GM12878 (cell line): Measurements from ENCODE around the gene PRADC1. TPM values are rescaled to one million over a fixed set of nuclear protein-coding genes. Genes with fewer than 3 reads are reported as not detected.

ENCODE experiments used
- ATAC-seq: fragments of 200-7000 bp; cut with Tn5 transposase; 3 replicates; pipeline ENCODE4 v1.9.1; 2020; ENCODE audit warnings: mild to moderate bottlenecking, moderate library complexity
- BruUV-seq: library from RNA; stranded (reverse); fragments of 400-500 nt; replicated peaks from 2 replicates; lab custom pipeline; 2021; lab: Mats Ljungman, UMichigan
- CTCF ChIA-PET: fragments of 300-600 bp; sonication (Branson Sonifier 250); formaldehyde crosslinking; extraction: SDS; loops from one replicate; lab custom pipeline; 2021; ENCODE audit warnings: inconsistent platforms; lab: Yijun Ruan, JAX
- POLR2A ChIA-PET: fragments of 350-600 bp; formaldehyde crosslinking; extraction: SDS; loops from one replicate; lab custom pipeline; 2021; ENCODE audit warnings: inconsistent platforms; lab: Charles Lee
- RAD21 ChIA-PET: fragments of 300-600 bp; sonication (Branson Sonifier 250); formaldehyde crosslinking; loops from one replicate; lab custom pipeline; 2023; ENCODE audit warnings: antibody characterized with exemption; ENCODE audit not compliant: unreplicated experiment; lab: Charles Lee
- SMC1A ChIA-PET: fragments of 300-600 bp; sonication (Branson Sonifier 250); formaldehyde crosslinking; loops from one replicate; lab custom pipeline; 2023; ENCODE audit not compliant: unreplicated experiment, uncharacterized antibody; lab: Charles Lee
- DNase-seq: peaks from one replicate; pipeline ENCODE4 v3.0.0-alpha.2; 2011; ENCODE audit warnings: low read depth, low spot score
- FAIRE-seq: peaks from 3 replicates; lab custom pipeline; 2011; peaks lifted over from hg19 to GRCh38; lab: Jason Lieb, UNC
- H2AFZ ChIP-seq: 2 replicates; pipeline ENCODE4 v1.6.0; 2011; ENCODE audit warnings: low read depth, low read length, control low read depth; ENCODE audit not compliant: control insufficient read depth
- H3K27ac ChIP-seq: 2 replicates; pipeline ENCODE4 v1.5.1; 2011; ENCODE audit warnings: control low read depth; ENCODE audit not compliant: control insufficient read depth, insufficient read depth
- H3K27me3 ChIP-seq, 2 experiments: replicated peaks in 1 of 2; 2 replicates each; pipeline versions ENCODE4 v1.6.0 to v1.6.1; 2011; ENCODE audit warnings: low read length in 1 of 2; ENCODE audit not compliant: control insufficient read depth in 2 of 2, insufficient read depth in 2 of 2
- H3K36me3 ChIP-seq, 2 experiments: 2 replicates each; pipeline ENCODE4 v1.5.1; 2011; ENCODE audit warnings: low read length in 1 of 2; ENCODE audit not compliant: control insufficient read depth in 2 of 2, insufficient read depth in 2 of 2
- H3K4me1 ChIP-seq: 2 replicates; pipeline ENCODE4 v1.6.1; 2011; ENCODE audit warnings: mild to moderate bottlenecking, low read length, moderate library complexity, mixed read lengths; ENCODE audit not compliant: control insufficient read depth, insufficient read depth
- H3K4me2 ChIP-seq: 2 replicates; pipeline ENCODE4 v1.6.0; 2011; ENCODE audit warnings: control low read depth; ENCODE audit not compliant: control insufficient read depth, insufficient read depth
- H3K4me3 ChIP-seq: fragments of 200-600 bp; sonication (generic); 2 replicates; pipeline ENCODE4 v1.5.1; 2016
- H3K79me2 ChIP-seq: 2 replicates; pipeline ENCODE4 v1.6.0; 2011; ENCODE audit warnings: low read length; ENCODE audit not compliant: control insufficient read depth, insufficient read depth
- H3K9ac ChIP-seq: 2 replicates; pipeline ENCODE4 v1.8.0; 2011; ENCODE audit warnings: low read length, control low read depth, mixed read lengths; ENCODE audit not compliant: control insufficient read depth, insufficient read depth
- H3K9me3 ChIP-seq: replicated peaks from 3 replicates; pipeline ENCODE4 v1.5.1; 2011; ENCODE audit warnings: mild to moderate bottlenecking, low read length; ENCODE audit not compliant: control insufficient read depth, insufficient read depth
- H4K20me1 ChIP-seq: 2 replicates; pipeline ENCODE4 v1.6.0; 2011; ENCODE audit not compliant: control insufficient read depth, insufficient read depth
- CHD2 ChIP-seq: IDR thresholded peaks from 2 replicates; pipeline ENCODE4 v1.6.1; 2011; ENCODE audit warnings: low read depth, low read length, improper control_type of control experiment, borderline replicate concordance
- CHD4 ChIP-seq: fragments of 200-600 bp; sonication (generic); IDR thresholded peaks from 2 replicates; pipeline ENCODE4 v1.6.1; 2016; ENCODE audit warnings: mild to moderate bottlenecking
- CREM ChIP-seq: IDR thresholded peaks from 2 replicates; pipeline ENCODE4 v1.6.1; 2014; ENCODE audit warnings: antibody characterized with exemption, low read depth
- DPF2 ChIP-seq: fragments of 450-650 bp; IDR thresholded peaks from 2 replicates; pipeline ENCODE4 v1.6.1; 2017; ENCODE audit warnings: mild to moderate bottlenecking
- FOS ChIP-seq: IDR thresholded peaks from 3 replicates; pipeline ENCODE4 v1.6.1; 2011; ENCODE audit warnings: borderline replicate concordance; ENCODE audit not compliant: insufficient read length; ENCODE audit errors: extremely low read depth
- KAT2A ChIP-seq: conservative IDR thresholded peaks from 2 replicates; pipeline ENCODE4 v1.6.1; 2011; ENCODE audit warnings: low read depth, low read length; ENCODE audit not compliant: control insufficient read depth
- KDM1A ChIP-seq: fragments of 200-600 bp; sonication (generic); IDR thresholded peaks from 2 replicates; pipeline ENCODE4 v1.6.1; 2016; ENCODE audit warnings: borderline replicate concordance
- NR2F1 ChIP-seq: fragments of 450-650 bp; conservative IDR thresholded peaks from 2 replicates; pipeline ENCODE4 v1.6.1; 2017; ENCODE audit warnings: mild to moderate bottlenecking
- SREBF2 ChIP-seq: IDR thresholded peaks from 2 replicates; pipeline ENCODE4 v1.6.1; 2012; ENCODE audit warnings: mild to moderate bottlenecking, low read length
- SUPT20H ChIP-seq: IDR thresholded peaks from 2 replicates; pipeline ENCODE4 v1.6.1; 2011; ENCODE audit warnings: low read depth, mild to moderate bottlenecking, low read length, moderate library complexity, borderline replicate concordance; ENCODE audit not compliant: control insufficient read depth
- USF2 ChIP-seq: IDR thresholded peaks from 2 replicates; pipeline ENCODE4 v1.6.1; 2011; ENCODE audit warnings: low read depth, low read length, improper control_type of control experiment, borderline replicate concordance
- ZBTB33 ChIP-seq: fragments of 450-650 bp; IDR thresholded peaks from 2 replicates; pipeline ENCODE4 v1.6.1; 2017; ENCODE audit warnings: mild to moderate bottlenecking
- ZSCAN29 ChIP-seq: fragments of 450-650 bp; IDR thresholded peaks from 2 replicates; pipeline ENCODE4 v1.6.1; 2017; ENCODE audit warnings: mild to moderate bottlenecking, moderate library complexity
- WGBS: methylation state at CpG from one replicate; pipeline ENCODE4 v1.1.6; 2016; ENCODE audit warnings: low lambda C conversion rate; ENCODE audit not compliant: insufficient replicate concordance, insufficient coverage; ENCODE audit errors: missing lambda C conversion rate; 5-methylcytosine and 5-hydroxymethylcytosine counted together
- in situ Hi-C: fragments of 300-500 bp; cut with MboI; formaldehyde crosslinking; loops from 9 replicates; pipeline ENCODE4 v1.14.3; 2018; ENCODE audit warnings: mixed read lengths
- intact Hi-C: fragments of 100-400 bp; cut with micrococcal nuclease; formaldehyde crosslinking; loops from one replicate; pipeline ENCODE4 v1.14.2; 2022; ENCODE audit not compliant: unreplicated experiment
- polyA plus RNA-seq, 11 experiments: library from polyadenylated mRNA; depleted of rRNA in 4 of 11; unstranded in 6 of 11; stranded (reverse) in 5 of 11; fragments of >200 nt; fragmentation: Nextera tagmentation in 4 of 11; fragmentation: Illumina TruSeq in 1 of 11; extraction: Ambion mirVana in 4 of 11; extraction: Trizol in 1 of 11; gene quantifications; 1 replicate in 1 of 11; 2 replicates in 10 of 11; pipeline versions ENCODE4 v1.2.1 to v1.2.3, GENCODE V29; 2011 to 2016; ENCODE audit warnings: inconsistent platforms in 2 of 11, missing spikeins in 2 of 11, low read depth in 1 of 11
- total RNA-seq, 4 experiments: library from RNA; depleted of rRNA in 3 of 4; stranded (reverse); fragments of >200 nt in 3 of 4; fragmentation: Illumina TruSeq in 1 of 4; extraction: Trizol in 1 of 4; gene quantifications; 2 replicates each; pipeline versions ENCODE4 v1.2.1 to v1.2.3, GENCODE V29; 2013 to 2021
- TF ChIP-seq, protein P1 (sequence below): fragments of 450-650 bp; IDR thresholded peaks from 2 replicates; pipeline ENCODE4 v1.6.1; 2017; ENCODE audit warnings: low read depth, mild to moderate bottlenecking, moderate library complexity
- TF ChIP-seq, protein P2 (sequence below): IDR thresholded peaks from 2 replicates; pipeline ENCODE4 v1.6.1; 2012; ENCODE audit warnings: low read depth, low read length, improper control_type of control experiment

Gene PRADC1
- total and polyA plus RNA-seq, 10 of the 15 experiments (the other 5 are each of a cell fraction or from before 2014, with no cell fraction given) = 3.7 to 39.0 (median 13.8) TPM

DNA sequence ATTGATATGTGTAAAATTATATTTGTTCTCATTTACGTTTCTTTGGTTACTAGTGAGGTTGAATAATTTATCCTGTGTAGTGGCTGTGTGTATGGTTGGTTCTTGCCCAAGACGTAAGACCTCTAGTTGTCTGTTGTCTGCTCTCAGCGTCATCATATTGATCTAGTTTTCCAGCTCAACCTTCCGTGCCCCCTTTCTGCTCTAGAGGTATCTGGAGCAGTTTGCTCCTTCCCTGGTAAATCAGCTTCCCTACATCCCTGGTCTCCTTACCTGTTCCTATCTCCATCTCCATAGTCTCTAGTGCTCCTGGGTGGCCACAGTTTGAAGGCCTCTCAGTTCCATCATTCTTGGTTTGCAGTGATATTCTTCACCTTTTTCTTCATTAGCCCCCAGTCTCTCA lies 17.8 kb downstream of the PRADC1 start (continued):
- TF ChIP-seq FOS = no peak
- TF ChIP-seq ZBTB33 = no peak
- no peak for TF ChIP-seq CREM
- no peak for TF ChIP-seq CHD2
- no peak for TF ChIP-seq NR2F1
- TF ChIP-seq, all 136 proteins: peak for 0

DNA sequence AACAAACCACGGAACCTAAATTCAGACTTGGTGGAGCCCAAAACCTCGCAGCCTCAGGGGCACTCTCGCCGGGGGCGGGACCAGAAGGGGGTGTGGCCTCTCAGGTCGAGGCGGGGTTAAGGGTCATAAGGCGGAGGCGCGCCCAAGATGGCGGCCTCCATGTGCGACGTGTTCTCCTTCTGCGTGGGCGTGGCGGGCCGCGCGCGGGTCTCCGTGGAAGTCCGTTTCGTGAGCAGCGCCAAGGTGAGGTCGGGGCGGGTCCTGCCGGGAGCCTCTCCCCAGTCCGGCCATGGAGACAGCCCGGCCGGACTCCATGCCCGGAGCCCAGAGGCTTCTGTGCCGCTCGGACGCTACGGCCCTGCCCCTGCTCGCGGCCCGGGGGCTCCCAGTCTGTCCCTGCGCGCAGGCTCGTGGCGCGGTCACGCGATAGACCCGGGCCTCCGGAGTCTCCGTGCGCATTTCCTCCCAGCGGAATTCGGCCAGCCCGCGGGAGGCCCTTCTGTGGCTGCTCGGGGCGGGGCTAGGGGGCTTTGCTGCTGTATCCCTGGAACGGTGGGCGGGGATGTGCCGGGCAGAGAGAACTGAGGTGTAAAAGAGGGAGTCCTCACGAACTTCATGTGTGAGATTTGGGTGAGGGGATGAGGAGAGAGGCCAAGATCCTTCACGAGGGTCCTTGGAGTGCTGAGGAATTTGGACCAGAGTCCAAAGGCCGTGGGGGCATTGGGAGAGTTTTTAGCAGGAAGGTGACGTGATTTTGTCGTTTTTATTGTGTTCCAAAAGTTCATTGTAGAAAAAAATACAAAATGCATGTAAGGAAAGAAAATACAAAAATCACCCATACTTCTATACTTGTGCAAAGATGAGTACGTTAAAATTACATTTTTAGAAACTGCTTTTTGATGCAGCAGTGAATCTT lies 18.7 kb downstream of the PRADC1 start, which contains the start of gene SMYD5:
TSS of gene SMYD5 (plus strand) at position 126 of the 916 bp plus-strand sequence. CDS start at position 148, 22 bp downstream.
- Histone ChIP-seq H3K27me3 (no peaks in the 10 kb centered on the region), H3K79me2 (peaks cover 16% of the 10 kb centered on the region), H2AFZ (peak within 1 kb of the TSS; percentile 80), H4K20me1 (no peaks in the 10 kb centered on the region), H3K36me3 (no peaks in the 10 kb centered on the region), H3K9me3 (no peaks in the 10 kb centered on the region), H3K4me1 (peaks cover 8% of the 10 kb centered on the region), H3K4me3 (peak within 1 kb of the TSS; percentile 83), H3K4me2 (peak within 1 kb of the TSS; percentile 84), H3K27ac (peak within 1 kb of the TSS; percentile 72), H3K9ac (peak within 1 kb of the TSS; percentile 85)
- peak; percentile 53 for DNase-seq
- intact Hi-C loops = loop anchor here (1.0 kb wide), 1 partner anchor 20 kb away; the partner anchor contains the start of gene CCT7
- ChIA-PET RAD21 (interaction anchor here (0.9 to 2.8 kb wide), 5 partner anchors 19 to 319 kb away, joined by 3 to 28 read pairs (median 4); partner anchors contain the start of genes CCT7 and PRADC1), CTCF (interaction anchor here (0.7 to 4.3 kb wide), 13 partner anchors 9 to 320 kb away, joined by 3 to 79 read pairs (median 12); partner anchors contain the start of genes CCT7, NOTO and PRADC1), SMC1A (interaction anchor here (1.2 to 2.6 kb wide), 4 partner anchors 18 to 75 kb away, joined by 3 to 24 read pairs (median 12); partner anchors contain the start of genes CCT7 and PRADC1), POLR2A (interaction anchor here (0.8 to 2.6 kb wide), 6 partner anchors 10 to 327 kb away, joined by 3 to 14 read pairs (median 4); partner anchors contain the start of genes CCT7, PRADC1 and SPR)
- peak; percentile 95 for FAIRE-seq
- peak; percentile 94 for ATAC-seq
- in situ Hi-C loops = no loop called here
- under 1% methylated on average over 63 of the region's 64 CpGs for whole genome bisulfite sequencing
- BruUV-seq = TSS peak; percentile 72
- TF ChIP-seq ZSCAN29 = no peak
- TF ChIP-seq KAT2A = no peak
- no peak for TF ChIP-seq SUPT20H
- peak; percentile 67 for TF ChIP-seq DPF2
- TF ChIP-seq KDM1A = no peak
- TF ChIP-seq, protein P1, sequence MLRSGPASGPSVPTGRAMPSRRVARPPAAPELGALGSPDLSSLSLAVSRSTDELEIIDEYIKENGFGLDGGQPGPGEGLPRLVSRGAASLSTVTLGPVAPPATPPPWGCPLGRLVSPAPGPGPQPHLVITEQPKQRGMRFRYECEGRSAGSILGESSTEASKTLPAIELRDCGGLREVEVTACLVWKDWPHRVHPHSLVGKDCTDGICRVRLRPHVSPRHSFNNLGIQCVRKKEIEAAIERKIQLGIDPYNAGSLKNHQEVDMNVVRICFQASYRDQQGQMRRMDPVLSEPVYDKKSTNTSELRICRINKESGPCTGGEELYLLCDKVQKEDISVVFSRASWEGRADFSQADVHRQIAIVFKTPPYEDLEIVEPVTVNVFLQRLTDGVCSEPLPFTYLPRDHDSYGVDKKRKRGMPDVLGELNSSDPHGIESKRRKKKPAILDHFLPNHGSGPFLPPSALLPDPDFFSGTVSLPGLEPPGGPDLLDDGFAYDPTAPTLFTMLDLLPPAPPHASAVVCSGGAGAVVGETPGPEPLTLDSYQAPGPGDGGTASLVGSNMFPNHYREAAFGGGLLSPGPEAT = peak; percentile 46; the same call in 1 of the 2 replicates
- TF ChIP-seq USF2 = no peak
- TF ChIP-seq SREBF2 = no peak
- no peak for TF ChIP-seq CHD4
- TF ChIP-seq, protein P2, sequence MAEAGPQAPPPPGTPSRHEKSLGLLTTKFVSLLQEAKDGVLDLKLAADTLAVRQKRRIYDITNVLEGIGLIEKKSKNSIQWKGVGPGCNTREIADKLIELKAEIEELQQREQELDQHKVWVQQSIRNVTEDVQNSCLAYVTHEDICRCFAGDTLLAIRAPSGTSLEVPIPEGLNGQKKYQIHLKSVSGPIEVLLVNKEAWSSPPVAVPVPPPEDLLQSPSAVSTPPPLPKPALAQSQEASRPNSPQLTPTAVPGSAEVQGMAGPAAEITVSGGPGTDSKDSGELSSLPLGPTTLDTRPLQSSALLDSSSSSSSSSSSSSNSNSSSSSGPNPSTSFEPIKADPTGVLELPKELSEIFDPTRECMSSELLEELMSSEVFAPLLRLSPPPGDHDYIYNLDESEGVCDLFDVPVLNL = no peak
